GM12872 (cell line): ENCODE measurements around the gene SH2D3C.

ENCODE experiments used
- TF ChIP-seq, protein P1 (sequence below): IDR thresholded peaks from 3 replicates; pipeline ENCODE4 v1.5.1; 2011; ENCODE audit warnings: low read depth, mild to moderate bottlenecking, low read length, moderate library complexity; ENCODE audit not compliant: insufficient read depth

The SH2D3C gene

GRCh38 chr9:127722055-127722745, 56.3 kb downstream of the SH2D3C start:
- TF ChIP-seq, protein P1, sequence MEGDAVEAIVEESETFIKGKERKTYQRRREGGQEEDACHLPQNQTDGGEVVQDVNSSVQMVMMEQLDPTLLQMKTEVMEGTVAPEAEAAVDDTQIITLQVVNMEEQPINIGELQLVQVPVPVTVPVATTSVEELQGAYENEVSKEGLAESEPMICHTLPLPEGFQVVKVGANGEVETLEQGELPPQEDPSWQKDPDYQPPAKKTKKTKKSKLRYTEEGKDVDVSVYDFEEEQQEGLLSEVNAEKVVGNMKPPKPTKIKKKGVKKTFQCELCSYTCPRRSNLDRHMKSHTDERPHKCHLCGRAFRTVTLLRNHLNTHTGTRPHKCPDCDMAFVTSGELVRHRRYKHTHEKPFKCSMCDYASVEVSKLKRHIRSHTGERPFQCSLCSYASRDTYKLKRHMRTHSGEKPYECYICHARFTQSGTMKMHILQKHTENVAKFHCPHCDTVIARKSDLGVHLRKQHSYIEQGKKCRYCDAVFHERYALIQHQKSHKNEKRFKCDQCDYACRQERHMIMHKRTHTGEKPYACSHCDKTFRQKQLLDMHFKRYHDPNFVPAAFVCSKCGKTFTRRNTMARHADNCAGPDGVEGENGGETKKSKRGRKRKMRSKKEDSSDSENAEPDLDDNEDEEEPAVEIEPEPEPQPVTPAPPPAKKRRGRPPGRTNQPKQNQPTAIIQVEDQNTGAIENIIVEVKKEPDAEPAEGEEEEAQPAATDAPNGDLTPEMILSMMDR = no peak

- TF ChIP-seq, protein P1 = no peak
Observed at GRCh38 chr9:127721391-127721821, 57.1 kb downstream of the SH2D3C start.

DNA sequence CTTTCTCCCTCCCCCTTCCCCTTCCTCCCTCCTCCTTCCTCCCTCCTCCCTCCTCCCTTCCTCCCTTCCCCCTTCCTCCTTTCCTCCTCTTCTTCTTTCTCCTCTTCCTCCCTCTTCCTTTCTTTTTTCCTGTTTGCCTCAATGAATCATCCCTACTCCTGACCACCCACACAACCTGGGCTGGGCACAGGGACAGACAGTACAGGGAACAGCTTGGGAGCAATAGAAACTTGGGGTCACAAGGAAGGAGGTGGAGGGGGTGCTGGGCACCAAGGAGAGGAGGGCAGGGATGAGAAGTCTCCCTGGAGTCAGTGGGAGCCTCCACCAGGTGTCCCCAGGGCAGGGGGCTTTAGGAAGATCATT, 57.6 kb downstream of the SH2D3C start:
- TF ChIP-seq, protein P1 = no peak

GRCh38 chr9:127720031-127720864, 58.2 kb downstream of the SH2D3C start:
- TF ChIP-seq, protein P1 = no peak

DNA sequence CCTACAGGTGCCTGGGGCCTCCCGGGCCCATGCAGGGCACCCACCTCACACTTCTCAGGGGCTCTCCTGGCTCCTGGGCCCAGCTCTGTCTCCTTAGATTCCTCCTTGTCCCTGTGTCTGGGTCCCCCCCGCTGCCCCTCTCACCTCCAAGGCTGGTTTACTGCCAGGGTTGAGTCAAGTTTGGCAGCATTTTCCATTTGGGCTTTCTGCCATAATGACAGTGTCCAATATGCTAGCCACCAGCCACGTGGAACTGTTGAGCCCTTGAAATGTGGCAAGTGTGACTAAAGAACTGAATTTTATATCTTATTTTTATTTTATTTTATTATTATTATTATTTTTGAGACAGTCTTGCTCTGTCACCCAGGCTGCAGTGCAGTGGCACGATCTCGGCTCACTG, 60.7 kb downstream of the SH2D3C start:
- TF ChIP-seq, protein P1 = no peak

DNA sequence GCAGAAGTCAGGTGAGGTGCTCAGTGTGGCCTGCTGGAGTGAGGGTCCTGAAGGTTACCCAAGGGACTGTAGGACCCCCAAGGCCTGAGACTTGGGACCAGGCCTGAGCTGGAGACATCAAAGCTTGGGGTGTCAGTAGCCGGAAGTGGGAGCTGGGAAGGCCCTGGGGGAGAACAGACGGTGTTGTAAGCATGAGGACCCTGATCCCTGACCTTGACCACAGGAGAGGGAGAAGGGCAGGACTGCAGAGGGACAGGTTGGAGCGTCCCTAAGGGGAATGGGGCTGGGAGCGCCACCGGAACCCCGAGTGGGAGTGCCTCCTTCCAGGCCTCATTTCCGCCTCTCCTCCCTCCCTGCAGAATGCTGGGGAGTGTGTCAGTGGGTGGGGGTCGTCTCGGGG, 62.1 kb downstream of the SH2D3C start:
- TF ChIP-seq, protein P1 = no peak

DNA sequence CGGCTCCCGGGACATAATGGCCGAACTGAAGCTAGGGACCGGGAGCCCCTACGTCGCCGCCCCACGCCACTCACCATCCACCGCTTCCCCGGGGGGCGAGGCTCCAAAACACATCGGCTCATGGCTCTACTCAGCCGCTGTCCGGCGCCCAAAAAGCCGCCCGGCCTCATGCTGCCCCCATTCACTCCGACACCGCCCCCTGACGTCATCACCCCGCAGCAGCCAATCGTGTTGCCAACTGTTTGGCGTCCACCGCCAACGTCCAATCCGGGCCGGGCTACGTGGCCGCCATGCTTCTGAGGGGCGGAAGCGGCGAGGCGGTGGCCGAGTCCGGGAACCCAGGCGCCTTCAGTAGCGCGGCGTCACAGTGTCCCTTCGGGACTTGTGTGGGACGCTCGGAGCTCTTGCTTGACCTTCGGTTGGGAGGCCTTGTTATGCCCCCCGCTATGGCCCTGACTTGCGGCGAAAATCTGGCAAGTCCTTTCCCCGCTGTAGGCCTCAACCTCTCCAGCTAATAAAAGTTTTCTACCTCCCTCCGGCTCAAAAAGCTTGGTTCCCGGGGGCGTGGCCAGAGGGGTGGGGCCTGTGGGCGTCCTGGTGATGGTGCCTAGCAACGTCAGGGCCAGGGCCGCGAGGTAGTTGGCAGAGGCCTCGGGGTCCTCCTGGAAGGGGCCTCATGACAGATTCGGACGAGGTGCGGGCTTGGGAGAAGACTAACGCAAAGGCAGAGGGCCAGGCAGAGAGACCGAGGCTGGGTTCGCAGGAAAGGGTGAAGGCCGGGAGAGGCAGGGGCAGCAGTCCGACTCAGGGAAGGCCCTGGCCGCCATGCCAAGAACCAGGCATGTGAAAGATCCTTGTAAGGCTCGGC, 62.8 kb downstream of the SH2D3C start, which contains the start of the genes PTRH1 and TTC16:
TSS of gene PTRH1 (minus strand) at position 194 of the 868 bp plus-strand sequence. CDS start at position 170, 24 bp downstream.
TSS of gene TTC16 (plus strand) at position 610 of the 868 bp plus-strand sequence. CDS start at position 677, 67 bp downstream.
- TF ChIP-seq, protein P1 = no peak
